RPMI7951 (cell line): Measurements from ENCODE around the gene TMEM238L. TPM values are rescaled to one million over a fixed set of nuclear protein-coding genes. Genes with fewer than 3 reads are reported as not detected.

Experiments
- DNase-seq: peaks from one replicate; pipeline ENCODE4 v3.0.0-alpha.2; 2012; ENCODE audit warnings: low read depth
- total RNA-seq: library from RNA; depleted of rRNA; stranded (reverse); fragments of >200 nt; shearing (Covaris generic); gene quantifications from 2 replicates; pipeline ENCODE4 v1.2.3, GENCODE V29; 2014

Gene TMEM238L
- total RNA-seq, 1 experiment from 2014 or later = not detected

DNA sequence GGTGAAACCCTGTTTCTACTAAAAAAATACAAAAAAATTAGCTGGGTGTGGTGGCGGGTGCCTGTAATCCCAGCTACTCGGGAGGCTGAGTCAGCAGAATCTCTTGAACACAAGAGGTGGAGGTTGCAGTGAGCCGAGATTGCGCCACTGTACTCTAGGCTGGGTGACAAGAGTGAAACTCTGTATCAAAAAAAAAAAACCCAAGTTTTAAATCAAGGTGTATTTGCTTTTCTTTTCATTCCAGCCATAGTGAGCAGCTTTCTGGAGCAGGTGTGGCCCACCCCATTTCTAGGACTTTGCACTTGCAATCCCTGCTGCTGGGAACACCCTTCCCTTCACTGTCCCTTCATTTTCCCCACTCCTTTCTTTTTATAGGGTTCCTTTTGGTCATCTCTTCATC is 28.8 kb downstream of the TMEM238L start:
- no peak for DNase-seq

DNA sequence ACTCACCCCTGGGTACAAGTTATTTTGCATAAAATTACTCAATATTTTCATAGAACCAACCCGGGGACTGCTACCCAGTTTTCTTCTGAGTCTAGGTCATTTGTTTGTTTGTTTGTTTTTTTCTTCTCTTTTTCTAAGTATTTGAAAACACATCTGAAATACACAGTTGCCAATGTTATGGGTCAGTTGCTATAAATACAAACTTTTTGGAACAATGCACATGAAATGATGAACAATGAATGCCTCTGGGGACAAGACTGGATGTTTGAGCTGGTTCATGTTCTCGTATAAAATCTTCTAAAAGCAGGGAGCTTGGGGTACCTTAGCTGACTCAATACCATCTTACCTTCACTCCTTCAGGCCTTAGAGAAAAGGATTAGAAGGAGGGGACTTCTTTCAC is 30.5 kb downstream of the TMEM238L start:
- no peak for DNase-seq

DNA sequence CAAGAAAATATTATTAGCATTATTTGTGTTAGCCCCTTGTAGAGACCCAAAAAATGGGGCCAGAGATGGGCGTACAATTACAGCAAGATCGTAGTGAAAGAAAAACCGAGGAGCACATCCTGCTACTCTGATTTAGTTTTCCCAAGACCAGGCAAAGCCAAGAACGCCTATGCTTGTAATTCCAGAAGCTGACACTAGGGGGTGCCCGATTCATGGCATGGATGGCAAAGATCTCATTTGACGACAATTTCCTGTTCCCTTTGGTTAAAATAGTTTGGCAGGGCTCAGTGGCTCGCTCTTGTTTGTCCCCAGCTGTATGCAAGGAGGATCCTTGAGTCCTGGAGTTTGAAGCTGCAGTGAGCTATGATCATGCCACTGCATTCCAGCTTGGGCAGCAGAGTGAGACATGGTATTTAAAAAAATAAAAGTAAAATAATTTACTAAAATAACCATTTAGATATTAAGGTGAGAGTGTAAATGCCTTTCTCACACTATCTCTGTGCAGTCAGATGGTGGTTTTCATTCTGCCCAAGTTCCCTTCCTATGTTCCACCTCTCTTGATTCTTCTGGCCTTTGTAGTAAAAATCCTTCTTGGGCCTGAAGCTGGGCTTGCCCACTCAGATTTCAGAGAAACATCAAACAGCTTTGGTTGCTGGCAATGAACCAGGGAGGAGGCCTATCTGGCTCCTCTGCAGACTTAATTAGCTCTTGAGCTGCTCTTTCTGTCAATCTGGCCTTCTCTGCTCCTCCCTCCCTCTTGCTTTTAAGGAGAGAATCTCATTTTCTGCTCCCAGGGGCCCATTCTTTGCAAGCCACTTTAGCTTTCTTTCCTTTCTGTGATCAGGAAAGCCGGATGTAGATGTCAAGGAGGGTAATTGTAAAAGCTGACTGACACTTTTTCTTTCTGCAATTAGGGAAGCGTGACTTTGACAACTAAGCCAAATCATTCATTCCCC is 31.2 kb downstream of the TMEM238L start:
- DNase-seq = peak; percentile 28

DNA sequence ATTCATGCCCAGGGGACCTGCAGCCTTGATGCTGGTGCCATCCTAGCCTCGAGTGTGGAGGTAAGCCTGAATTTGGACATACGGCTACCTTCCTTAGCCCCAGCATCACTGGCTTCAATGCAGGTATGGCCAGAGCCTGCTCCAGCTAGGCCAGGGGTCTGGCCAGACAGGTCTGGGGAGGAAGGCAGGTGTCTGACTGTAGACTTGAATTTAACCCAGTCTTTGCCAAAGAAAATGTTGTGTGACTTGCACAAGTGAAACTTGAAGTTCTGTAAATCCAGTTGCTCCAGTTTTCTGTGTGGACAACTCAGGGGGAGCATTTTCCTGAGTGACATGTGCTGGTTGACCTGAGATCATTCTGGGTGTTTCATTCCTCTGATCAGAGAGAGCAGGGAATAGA is 32.8 kb downstream of the TMEM238L start:
- no peak for DNase-seq

DNA sequence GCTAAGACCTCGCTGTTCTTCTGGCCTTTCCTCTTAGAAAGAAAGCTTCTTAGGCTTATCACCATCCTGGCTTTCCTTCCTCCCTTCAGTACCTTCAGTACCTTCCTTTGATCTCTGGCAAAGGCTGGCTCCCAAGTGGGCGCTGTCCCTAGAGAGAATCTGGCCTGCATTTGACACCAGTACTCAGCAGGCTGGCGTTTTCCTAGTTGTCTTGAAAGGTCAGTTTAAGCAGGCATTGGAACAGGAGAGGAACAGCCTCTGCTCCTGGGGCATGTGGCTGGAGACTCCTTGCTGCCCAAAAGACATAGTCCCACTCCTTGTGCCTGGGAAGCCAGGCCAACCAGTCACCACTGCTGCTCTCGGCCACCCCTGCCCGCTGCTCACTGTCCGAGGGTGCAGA is 34.1 kb downstream of the TMEM238L start:
- no peak for DNase-seq

DNA sequence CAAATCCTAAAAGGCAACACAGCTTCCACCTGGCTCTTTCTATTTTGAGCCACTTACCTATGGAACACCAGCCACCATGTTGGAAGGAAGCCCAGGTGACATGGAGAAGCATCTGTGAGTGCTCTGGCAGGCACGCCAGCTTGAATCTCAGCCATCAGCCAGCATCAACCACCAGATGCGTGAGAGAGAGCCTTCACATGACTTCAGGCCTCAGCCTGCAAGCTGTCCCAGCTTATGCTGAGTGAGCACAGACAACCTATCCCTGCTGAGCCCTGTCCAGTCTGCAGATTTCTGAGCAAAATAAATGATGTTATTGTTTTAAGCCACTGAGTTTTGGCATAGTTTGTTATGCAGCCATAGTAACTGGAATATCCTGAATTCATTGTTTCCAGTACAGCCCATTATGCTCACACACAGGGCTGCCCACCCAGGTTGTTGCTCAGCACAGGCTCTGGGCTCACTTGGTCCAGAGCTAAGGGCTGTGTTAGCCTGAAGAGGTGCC is 35.1 kb downstream of the TMEM238L start:
- DNase-seq = no peak

DNA sequence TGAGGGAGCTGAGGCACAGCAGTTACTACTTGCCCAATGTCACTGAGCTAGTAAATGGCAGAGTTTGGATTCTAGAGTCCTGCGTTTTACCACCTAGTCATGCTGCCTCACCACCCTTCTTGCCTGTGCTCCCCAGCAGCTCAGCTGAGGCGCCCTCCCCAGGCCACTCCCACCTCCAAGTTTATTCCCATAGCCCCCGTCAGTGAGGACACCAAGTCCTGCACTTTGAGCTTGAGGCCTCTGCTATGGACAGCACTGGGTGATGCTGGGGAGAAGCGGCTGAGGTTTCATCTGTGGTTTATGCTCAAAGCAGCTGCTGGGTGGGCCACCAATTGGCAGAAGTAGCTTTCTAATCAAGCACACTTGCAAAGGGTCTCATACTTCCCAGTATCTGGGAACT is 36.7 kb downstream of the TMEM238L start:
- no peak for DNase-seq

DNA sequence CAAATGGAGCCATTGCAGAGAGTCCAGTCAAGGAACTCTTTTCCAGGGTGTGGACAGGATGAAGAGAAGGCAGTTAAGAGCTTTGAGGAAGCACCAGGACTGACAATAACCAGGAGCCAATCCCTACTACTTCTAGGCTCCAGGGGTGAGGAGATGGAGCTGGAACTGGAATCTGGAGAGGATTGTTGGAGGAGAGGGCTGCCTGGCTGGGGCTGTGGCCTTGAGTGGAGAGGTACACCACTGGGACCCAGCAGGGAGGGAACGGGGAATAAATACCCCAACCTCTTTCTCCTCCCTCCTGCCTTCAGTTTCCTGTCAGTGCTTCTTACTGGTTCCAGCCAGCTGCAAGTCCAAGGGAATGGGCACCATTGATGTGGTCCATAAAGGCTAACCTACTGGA is 41.9 kb downstream of the TMEM238L start:
- no peak for DNase-seq

DNA sequence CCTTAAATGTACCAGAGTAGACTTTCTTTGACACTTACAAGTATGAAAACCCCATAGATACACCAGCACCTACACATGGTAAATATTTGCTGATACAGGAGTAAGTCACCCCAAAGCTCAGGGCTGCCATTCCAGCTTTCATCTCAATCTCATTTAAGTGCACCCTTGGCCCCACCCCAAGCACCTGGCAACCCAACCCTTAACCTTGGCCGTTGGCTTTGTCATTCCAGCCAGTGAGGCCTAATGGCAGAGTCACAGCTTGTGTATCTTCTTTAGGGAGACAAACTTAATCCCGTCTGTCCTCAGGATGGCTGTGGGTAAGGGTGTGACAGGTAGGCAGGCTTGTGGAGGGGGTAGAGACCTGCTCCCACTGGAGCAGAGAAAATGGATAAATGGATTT is 42.6 kb downstream of the TMEM238L start:
- DNase-seq = no peak

DNA sequence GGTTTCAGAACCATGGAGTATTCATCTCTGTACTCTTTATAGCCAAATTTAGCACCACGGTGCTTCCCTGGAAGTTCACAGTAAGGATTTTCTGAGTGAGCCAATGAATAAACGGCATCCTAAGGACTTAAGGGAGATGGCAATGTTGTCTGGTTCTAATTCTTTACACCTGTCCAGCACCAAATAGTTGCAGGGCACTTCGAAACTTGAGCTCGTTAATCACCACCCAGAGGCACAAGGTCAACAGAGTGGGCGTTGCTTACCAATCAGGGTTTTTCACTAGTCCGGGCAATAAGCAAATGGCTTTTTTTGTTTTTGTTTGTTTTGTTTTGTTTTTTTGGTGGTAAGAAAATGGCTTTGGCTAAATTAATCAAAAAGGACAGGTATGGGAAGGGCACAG is 45.8 kb downstream of the TMEM238L start:
- DNase-seq = no peak

DNA sequence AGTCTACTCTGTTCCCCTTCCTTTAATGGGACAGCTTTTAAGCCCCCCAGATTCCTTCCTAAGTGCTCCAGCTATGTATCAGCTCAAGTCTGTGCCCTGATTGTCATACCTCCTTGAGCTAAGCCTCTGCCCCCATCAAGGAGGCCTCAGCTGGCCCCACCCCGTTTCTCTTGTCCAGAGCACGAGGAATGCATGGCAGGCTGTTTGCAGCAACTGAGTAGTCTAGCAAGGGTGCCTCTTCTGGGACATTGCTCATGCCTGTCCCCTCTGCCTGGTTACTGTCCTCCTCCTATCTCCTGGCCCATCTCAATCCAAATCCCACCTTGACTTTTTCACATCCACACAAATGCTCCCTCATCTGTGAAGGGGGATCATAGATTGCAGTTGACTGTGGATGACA is 46.3 kb downstream of the TMEM238L start:
- no peak for DNase-seq

DNA sequence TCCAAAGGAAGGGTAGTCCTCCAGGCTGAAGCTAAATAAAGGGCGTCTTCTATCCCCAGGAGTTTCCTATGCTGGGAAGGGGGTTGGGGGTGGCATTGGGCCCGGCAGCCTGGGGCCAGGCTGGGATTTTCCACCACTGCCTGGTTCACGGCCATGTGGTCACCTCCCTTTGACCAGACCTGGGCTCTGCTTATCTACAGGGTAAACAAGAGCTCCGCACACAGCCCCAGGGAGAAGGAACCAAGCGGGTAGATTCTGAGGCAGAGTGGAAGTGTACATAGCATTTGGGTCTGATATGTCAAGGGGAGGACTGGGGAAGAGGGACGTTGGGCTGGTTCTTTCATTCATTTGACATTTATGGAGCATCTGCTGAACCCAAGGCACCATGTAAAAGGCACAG is 46.8 kb downstream of the TMEM238L start:
- no peak for DNase-seq

DNA sequence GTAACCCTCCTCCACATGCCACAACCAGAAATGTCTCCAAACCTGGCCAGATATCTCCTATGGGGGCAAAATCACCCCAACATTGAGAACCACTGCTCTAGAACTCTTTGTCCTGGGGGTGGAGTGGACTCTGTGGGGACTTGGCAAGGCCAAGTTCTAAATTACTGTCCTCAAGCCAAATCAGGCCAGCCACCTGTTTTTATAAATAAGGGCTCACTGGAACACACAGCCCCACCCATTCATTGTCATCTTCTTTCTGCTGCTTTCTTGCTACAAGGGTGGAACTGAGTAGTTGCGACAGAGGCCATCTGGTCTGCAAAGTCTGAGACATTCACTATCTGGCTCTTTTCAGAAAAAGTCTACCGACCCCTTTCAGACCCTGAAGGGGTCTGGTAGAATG is 47.3 kb downstream of the TMEM238L start:
- no peak for DNase-seq

DNA sequence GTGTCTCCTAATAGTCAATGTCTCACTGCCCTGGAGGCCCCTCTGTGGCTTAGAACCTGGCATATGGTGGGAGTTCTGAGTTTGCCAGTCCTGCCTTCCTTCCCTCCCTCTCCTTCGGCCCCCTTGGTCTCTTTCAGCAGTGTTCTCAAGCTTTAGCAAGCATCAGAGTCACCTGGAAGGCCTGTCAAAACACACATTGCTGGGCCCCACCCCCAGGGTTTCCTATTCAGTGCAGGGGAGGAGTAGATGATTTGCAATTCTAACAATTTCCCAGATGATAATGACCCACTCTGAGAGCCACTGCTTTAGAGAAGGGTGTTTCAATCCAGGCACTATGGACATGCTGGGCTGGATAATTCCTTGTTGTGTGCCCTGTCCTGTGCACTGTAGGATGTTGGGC is 47.7 kb downstream of the TMEM238L start:
- no peak for DNase-seq

DNA sequence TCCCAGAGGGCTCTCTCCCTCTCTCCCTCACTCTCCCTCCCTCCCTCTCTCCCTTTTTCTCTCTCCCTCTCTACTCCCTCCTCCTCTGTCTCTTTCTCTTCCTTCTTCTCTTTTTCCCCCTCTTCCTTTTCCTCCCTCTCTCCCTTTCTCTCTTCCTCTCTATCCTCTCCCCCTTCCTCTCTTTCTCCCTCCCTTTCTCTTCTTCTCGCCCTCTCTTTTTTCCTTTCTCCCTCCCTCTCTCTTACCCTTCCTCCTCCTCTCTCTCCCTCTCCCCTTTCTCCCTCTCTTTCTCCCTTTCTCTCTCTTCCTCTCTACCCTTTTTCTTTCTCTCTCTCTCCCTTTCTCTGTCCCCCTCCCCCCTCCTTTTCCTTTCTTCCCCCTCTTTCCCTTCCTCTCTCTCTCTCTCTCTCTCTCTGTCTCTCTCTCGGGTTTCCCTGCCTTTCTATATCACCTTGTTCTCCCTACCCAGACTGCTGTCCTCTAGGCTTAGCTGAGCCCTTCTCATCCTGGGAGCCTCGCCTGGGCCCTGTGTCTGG is 48.2 kb downstream of the TMEM238L start:
- no peak for DNase-seq

DNA sequence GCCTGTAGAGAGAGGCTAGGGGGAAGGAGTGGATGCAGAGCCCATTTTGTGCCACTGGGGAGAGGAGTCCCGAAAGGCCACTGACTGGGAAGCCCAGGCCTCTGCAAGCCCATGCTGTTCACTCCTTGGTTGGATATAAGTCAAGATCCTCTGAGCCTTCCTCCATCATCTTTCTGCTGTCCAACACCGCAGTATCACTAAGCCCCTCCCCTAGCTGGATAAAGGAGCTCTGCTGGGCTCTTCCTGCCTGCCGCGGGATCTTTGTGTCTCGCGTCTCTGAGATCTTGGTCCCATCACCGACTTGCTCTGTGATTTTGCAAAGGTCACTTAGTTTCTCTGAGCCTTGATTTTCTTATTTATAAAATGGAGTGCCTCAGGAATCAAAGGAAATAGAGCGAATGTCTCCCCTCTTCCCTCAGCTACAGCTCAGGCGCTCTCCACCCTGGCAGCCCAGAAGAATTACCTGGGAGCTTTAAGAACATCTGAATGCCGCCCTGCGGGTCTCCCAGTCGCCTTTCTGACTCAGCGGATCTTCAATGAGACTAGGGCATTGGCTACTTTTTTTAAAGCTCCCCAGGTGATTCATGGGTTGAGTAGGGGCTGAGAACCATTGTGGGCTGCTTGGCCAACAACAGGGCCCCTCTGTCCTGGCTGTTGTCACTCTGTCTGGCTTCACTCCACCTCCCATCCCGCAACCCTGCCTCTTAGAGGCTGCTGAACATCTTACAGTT is 48.9 kb downstream of the TMEM238L start:
- DNase-seq = no peak

DNA sequence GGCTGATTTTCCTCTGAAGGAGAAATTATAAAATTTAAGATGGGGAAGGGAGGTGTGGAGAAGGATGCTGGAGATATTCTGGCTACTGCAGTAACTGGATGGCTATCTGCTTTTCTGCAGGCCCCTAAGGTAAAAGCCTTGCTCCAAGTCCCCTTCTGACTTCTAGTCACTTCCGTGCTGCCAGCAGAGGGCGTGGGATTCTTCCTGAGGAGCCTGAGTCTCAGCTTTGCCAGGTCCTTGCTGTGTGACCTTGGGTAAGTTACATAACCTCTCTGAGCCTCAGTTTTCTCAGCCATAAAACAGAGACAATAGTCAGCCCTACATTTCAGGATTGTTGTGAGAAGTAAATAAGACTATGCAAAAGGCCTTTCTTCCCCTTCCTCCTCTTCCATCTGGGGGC is 49.8 kb downstream of the TMEM238L start:
- DNase-seq = peak; percentile 23

DNA sequence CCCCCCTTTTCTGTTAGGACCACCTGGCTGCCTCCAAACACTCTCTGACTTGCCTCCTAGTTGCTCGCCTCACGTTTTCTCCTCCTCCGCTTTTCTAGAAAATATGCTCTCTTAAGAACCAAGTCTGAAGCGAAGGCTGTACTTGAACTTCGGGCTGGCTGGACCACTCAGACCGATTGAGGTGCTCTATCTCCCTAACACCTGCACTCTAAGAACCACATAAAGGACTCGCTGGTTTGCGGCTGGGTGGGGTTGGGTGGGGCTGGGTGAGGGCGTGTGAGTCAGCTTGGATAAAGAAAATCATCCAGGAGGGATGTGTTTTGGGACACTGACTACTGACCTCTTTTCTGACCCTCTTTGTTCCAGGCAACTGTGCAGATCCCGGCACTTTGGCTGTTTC is 51.2 kb downstream of the TMEM238L start:
- no peak for DNase-seq

DNA sequence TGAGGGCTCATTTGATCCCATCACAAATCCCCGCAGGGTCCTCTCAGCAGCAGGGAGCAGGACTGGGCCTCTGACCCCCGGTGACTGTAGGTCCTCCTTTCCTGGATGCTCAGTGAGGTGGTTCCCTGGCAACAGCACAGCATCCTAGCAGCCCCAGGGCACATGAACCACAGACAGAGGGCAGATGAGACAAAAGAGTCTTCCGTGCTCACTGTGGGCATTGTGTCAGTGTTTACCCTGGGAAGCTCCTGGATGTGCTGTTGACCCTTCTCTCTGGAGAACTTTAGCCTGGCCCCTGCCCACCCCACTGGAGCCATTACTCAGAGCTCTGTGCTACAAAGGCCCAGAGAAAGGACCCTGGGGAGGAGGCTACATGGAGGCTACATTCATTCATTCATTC is 52.3 kb downstream of the TMEM238L start:
- no peak for DNase-seq

DNA sequence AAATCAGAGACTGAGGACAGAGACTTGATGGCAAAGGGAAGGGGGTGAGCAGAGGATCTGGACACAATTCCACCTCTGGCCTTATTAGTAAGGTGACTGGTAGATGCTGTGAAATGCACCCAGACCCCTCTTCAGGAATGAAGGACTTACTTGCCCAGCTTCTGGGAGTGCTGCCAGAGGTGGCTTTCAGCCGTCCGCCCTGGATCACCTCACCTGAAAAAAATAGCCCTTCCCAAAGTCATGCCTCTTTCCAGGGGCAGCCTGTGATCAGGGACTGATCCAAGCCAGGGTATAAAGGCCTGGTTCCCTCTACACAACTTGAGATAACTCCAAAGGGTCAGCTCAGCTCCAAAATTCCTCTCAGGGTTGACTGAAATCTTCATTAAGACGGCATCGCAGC is 53.7 kb downstream of the TMEM238L start:
- no peak for DNase-seq

DNA sequence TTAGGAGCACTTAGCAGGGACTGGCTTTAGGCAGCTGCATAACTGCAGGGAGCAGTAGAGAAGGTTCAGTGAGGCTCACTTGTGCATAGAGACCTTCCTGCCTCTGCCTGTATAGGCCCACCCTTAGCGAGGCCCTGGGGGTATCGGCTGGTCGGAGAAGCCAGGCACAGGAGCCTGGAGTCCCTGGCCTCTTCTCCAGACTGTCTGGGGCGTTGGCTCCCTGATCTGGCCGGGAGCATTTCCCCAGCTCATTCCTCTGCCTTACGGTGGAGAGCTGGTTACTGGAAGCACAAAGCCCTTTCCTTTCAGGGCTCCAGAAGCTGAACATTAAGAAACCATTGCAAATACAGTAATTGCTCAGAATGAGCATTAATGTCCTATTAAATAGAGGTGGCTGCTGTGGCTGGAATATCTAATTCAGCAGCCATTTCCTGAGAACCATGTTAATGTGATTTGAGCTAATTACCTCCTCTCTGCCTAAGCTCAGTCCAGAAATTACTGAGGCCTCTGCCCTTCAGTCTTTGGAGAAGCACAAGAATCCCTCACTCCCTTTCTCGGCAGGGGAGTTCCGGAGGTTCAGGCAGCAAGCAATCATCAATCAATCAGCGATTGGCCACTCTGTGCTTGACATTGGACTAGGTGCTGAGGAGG is 55.2 kb downstream of the TMEM238L start:
- DNase-seq = no peak

DNA sequence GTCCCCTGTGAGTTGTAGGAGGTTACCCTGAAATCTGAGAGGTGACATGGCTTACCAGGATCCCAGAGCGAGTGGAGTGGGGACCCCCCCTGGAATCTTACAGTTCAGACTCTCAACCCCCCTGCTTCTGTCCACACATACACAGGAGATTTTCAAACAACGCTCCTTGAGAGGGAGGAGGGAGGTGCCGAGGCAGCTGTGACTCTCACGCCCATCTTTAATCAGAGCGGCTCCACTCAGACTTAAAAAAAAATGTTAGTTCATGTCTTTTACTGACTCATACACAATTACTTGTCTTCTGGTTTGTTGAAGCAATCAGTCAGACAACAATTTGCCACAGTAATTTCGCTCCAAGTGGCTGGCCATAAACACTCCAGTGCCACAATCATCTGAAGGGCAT is 58.7 kb downstream of the TMEM238L start:
- DNase-seq = peak; percentile 37
